ENCODE data around the gene ZC3H7B.

DNA sequence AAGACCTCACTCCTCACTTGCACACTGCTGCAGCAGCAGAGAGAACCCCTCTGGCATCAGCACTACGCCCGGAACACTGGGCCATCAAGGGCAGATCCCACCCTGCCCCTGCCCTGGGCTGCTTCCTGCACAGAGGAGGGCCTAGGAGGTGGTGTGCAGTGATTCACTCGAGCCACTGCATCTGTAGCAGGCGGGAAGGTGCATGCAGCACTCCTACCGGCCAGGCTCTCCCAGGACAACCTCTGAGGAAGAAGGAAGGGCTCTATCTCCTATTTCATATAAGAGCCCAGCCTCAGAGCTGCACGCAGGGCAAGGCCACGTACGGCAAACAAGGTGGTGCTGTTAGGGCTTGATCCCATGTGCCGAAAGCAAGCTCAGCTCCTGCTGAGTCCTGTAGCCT lies 29.5 kb upstream of the ZC3H7B start:
- TF ChIP-seq, protein P1, sequence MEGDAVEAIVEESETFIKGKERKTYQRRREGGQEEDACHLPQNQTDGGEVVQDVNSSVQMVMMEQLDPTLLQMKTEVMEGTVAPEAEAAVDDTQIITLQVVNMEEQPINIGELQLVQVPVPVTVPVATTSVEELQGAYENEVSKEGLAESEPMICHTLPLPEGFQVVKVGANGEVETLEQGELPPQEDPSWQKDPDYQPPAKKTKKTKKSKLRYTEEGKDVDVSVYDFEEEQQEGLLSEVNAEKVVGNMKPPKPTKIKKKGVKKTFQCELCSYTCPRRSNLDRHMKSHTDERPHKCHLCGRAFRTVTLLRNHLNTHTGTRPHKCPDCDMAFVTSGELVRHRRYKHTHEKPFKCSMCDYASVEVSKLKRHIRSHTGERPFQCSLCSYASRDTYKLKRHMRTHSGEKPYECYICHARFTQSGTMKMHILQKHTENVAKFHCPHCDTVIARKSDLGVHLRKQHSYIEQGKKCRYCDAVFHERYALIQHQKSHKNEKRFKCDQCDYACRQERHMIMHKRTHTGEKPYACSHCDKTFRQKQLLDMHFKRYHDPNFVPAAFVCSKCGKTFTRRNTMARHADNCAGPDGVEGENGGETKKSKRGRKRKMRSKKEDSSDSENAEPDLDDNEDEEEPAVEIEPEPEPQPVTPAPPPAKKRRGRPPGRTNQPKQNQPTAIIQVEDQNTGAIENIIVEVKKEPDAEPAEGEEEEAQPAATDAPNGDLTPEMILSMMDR (conservative IDR thresholded peaks at IDR 0.05; ENCODE audit: low read depth, low read length): no peak
- TF ChIP-seq EZH2phosphoT487 (IDR thresholded peaks at IDR 0.05; ENCODE audit: borderline replicate concordance, low read length): no peak
- TF ChIP-seq EZH2 (IDR thresholded peaks at IDR 0.05; ENCODE audit: low read length, unreplicated experiment): no peak
